Measurements from ENCODE around the gene CLTCL1. TPM values are rescaled to one million over a fixed set of nuclear protein-coding genes. Genes with fewer than 3 reads are reported as not detected.
"Not testable (repeated sequence)": the region's sequence is repeated elsewhere in the genome, so short reads cannot be mapped to it uniquely, and the experiment has no call there.

Gene CLTCL1
- total RNA-seq, 1 donor from 2014 or later: 2.8 TPM

- DNase-seq (ENCODE audit: low read depth in 2 of 2): no peak
These were observed 72.8 kb downstream of the CLTCL1 start for GRCh38 chr22:19218541-19219233.

GRCh38 chr22:19216579-19216978 is 74.9 kb downstream of the CLTCL1 start:
- DNase-seq (ENCODE audit: low read depth in 2 of 2): no peak

GRCh38 chr22:19215360-19215759 is 76.2 kb downstream of the CLTCL1 start:
- DNase-seq (ENCODE audit: low read depth in 2 of 2): no peak

GRCh38 chr22:19214078-19214473 is 77.4 kb downstream of the CLTCL1 start:
- DNase-seq (ENCODE audit: low read depth in 2 of 2): no peak

- DNase-seq (ENCODE audit: low read depth in 2 of 2): no peak
These were observed 78.0 kb downstream of the CLTCL1 start for GRCh38 chr22:19213442-19214077.

GRCh38 chr22:19213001-19213400 is 78.5 kb downstream of the CLTCL1 start:
- no peak for DNase-seq (ENCODE audit: low read depth in 2 of 2)

GRCh38 chr22:19212302-19212870 is 79.1 kb downstream of the CLTCL1 start:
- no peak for DNase-seq (ENCODE audit: low read depth in 2 of 2)

- no peak for DNase-seq (ENCODE audit: low read depth in 2 of 2)
These were observed 81.3 kb downstream of the CLTCL1 start for GRCh38 chr22:19210188-19210587.

- DNase-seq (ENCODE audit: low read depth in 2 of 2): no peak
These were observed 83.2 kb downstream of the CLTCL1 start for GRCh38 chr22:19208287-19208847.

- no peak for DNase-seq (ENCODE audit: low read depth in 2 of 2)
These were observed 83.6 kb downstream of the CLTCL1 start for GRCh38 chr22:19207884-19208283.

- no peak for DNase-seq (ENCODE audit: low read depth in 2 of 2)
These were observed 84.1 kb downstream of the CLTCL1 start for GRCh38 chr22:19207401-19207808.

- DNase-seq (ENCODE audit: low read depth in 2 of 2): no peak
These were observed 85.2 kb downstream of the CLTCL1 start for GRCh38 chr22:19206287-19206686.

- DNase-seq (ENCODE audit: low read depth in 2 of 2): no peak
These were observed 86.9 kb downstream of the CLTCL1 start for GRCh38 chr22:19204640-19205039.

- DNase-seq (ENCODE audit: low read depth in 2 of 2): no peak
These were observed 87.7 kb downstream of the CLTCL1 start for GRCh38 chr22:19203834-19204233.

GRCh38 chr22:19202799-19203186 is 88.7 kb downstream of the CLTCL1 start:
- not testable (repeated sequence) for DNase-seq (ENCODE audit: low read depth in 2 of 2)

GRCh38 chr22:19201869-19202798 is 89.4 kb downstream of the CLTCL1 start:
- DNase-seq (ENCODE audit: low read depth in 2 of 2): no peak

- DNase-seq (ENCODE audit: low read depth in 2 of 2): no peak
These were observed 90.2 kb downstream of the CLTCL1 start for GRCh38 chr22:19201130-19201868.

GRCh38 chr22:19199479-19199878 is 92.0 kb downstream of the CLTCL1 start:
- DNase-seq (ENCODE audit: low read depth in 2 of 2): no peak

- no peak for DNase-seq (ENCODE audit: low read depth in 2 of 2)
These were observed 93.3 kb downstream of the CLTCL1 start for GRCh38 chr22:19197997-19198865.

Data from dermis microvascular lymphatic vessel endothelial cell (primary cell).